HG03565 (cell line): ENCODE data around the gene ST6GALNAC3.

Source experiments
- ATAC-seq: cut with Tn5 transposase; IDR thresholded peaks from one replicate; pipeline ENCODE4 v1.9.1; 2021; ENCODE audit warnings: mild to moderate bottlenecking, moderate library complexity; ENCODE audit not compliant: unreplicated experiment

Gene ST6GALNAC3

DNA sequence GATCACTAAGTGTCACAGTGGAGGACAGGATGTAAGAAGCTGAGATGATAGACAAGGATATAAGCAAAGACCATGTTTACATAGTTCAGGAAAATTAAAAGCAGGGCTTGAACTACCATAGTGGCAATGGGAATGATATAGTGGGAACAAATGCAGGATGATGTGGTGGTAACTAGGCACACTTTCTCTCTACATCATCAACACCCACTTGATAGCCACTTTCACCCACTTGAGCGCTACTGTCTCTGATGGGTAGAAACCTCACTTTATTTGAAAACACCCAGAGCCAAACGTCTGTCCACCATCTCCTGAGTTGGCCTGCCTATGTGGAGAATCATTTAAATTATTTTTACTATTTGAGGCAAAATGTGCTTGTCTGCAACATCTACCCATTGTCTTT is 487.7 kb downstream of the ST6GALNAC3 start:
- no peak for ATAC-seq

GRCh38 chr1:76568573-76569238 is 494.2 kb downstream of the ST6GALNAC3 start:
- no peak for ATAC-seq

DNA sequence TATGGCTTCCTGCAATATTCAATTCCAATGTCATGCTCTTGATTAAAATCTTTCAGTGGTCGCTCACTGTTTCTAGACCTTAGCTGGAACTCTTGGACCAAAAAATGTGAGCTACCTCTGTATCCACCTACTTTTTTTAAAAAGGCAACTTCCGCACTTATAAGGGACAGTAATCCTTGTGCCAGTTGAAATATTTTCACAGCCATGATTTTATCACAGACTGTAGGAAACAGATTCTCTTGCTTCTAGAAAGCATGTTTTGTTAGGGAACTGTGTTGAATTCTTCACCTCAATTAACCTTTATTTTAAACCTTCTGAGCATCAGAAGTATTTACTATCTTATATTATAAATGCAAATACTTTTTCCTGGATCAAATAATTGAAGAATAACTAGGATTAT is 496.7 kb downstream of the ST6GALNAC3 start:
- no peak for ATAC-seq

- ATAC-seq: no peak
These were observed 497.7 kb downstream of the ST6GALNAC3 start for GRCh38 chr1:76572229-76572628.

DNA sequence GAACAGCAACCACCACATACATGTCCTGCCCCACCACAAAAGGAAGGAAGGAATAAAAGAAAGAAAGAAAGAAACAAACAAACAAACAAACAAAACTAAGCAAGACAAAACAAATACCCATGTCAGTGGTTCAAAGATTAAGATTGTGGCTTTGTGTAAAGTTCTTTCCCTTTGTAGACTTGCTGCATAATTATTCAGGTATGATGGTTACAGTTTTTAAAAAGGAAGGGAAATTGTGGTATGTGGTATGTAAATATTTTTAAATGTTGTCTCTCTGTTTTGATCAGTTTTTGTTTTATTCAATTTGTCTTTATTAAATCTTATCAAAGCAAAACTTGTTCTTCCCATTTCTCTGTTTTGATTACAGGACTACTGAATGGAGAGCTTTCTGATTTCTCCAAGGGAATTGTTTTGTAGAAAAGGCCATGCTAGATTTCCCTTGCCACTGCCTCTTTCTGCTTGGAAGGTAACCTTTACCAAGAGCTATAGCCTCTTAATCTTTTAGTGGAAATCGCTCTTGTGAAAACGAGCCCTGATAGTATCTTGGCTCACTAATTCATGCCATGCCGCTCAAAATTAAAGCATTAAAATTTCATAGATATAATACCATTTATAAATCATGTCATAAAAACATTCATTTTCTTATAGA is 502.5 kb downstream of the ST6GALNAC3 start:
- no peak for ATAC-seq

DNA sequence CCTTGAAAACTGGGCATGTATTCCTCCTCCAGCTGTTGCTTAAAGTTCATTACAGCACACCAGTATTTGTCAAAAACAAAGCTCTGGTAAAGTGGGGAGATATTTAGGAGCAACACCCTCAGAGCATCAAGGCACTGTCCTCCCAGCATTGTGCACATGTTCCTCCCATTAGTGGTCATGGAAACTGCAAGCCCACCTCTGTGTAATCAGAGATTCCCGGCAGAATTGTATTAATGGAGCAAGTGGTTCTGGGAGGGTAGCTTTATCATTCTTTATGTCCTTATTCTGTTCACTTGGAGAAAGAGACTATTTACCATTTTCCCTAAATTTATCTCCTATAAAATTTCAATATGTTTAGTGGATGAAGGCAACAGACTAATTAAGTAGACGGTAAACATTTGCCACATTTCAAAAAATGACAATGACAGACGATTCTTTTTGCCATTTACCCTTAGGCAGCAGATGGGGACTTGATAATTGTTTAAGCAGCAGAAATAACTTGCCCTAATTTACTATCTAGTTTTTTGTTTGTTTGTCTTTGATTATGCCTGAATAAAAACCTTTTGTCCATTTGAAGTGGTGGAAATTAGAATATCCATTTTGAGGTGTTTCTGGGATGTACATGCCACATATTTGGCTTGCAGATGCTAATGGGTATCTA is 503.1 kb downstream of the ST6GALNAC3 start:
- no peak for ATAC-seq

- no peak for ATAC-seq
These were observed 505.7 kb downstream of the ST6GALNAC3 start for GRCh38 chr1:76580206-76580605.

GRCh38 chr1:76581712-76582111 is 507.2 kb downstream of the ST6GALNAC3 start:
- no peak for ATAC-seq

DNA sequence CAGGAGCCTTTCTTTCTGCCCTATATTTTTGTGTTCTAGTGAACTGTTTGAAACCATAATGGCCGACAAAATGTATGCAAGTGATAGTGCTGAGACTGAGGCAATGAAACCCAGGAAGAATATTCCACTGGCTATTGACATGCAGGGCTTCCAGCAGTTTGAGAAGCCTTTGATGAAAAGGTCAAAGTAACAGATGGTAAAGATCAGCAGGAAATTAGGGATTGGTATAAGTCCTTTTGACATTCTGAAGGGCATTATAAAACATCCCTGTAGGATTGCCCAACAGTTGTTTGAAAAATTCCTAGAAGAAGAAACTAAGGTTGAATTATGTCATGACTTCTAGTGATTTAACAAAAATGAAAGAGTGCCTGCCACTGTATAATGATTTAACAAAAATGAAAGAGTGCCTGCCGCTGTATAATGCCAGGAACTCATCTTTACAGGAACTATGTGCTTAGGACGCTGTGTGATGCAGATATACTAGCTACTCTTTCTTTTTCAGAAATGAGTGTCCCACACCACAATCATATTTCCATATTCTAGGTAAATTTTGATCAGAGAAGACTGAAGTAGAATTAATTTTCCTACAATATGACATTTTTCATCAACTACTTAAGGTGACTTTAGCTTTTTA is 508.8 kb downstream of the ST6GALNAC3 start:
- no peak for ATAC-seq

DNA sequence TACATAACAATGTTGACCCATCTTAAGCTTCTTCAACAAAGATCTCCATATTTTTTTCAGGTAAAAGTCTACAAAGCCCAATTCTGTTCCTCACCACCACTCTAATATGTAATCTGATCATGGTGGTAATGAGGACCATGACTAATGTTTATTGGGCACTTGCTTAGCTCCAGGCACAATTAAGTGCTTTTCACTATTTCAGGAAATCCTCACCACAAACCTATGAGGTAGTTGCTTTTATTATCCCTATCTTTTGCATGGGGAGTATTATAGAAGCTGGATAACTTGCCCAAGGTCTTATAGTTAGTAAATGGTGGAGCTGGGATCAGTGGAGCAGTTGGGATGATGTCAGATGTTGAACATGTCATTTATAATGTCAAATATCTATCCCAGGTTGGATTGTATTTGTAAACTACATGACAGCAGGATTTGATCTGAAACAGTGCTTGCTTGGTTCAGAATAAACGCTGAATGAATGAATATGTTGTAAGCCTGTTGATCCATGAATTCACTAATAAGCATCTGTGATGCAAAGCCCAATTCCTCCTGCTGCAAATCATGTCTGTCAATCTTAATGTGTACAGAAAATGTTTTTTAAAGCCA is 509.4 kb downstream of the ST6GALNAC3 start:
- ATAC-seq: no peak

DNA sequence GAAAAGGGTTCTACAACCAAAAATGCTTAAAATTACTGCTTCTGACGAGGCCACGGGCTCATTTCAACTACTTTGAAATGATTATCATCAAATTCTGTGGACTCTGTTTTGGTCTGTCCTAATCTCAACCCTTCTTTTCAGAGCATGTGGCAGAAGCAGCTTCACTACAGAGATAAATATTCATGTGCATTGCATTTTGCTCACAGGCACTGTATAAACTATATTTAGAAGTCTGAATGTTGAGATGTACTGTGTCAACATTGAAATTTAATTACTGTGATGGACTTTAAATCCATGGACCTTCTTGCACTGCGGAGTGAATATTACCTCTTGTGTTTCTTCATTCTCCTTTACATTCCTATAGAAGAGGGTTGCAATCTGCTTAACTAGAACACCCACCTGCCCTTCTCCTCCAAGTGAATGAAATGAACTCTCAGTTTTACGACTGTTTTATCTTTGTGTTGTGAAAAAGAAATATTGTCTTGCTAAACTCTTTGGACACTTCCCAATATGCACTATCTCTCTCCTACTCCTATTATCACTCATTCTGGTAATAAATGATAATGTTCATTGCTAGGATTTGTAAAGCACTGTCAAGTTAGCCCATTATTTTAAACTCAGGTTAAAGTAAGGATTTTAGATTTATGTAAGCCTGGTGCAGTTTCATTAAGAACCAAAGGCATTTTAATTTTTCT is 511.6 kb downstream of the ST6GALNAC3 start:
- ATAC-seq: no peak

DNA sequence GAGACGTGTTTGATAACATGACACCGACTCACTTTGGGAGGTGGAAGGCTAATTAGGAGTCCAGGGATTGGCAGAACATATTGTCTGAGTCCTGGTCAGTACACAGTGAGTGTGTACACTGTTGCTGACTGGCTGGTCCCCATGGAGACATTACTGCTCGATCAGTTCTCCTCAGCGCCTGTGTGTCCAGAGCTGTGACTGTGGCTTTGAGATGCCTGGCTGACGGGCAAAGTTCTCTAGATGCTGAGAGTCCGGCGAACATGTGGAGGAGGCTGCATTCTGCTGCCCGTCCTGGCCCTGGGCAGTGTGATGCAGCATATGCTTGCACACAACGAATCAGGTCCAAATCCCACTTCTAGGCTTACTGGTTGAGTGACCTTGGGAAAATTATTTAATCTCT is 512.7 kb downstream of the ST6GALNAC3 start:
- no peak for ATAC-seq

- no peak for ATAC-seq
These were observed 516.9 kb downstream of the ST6GALNAC3 start for GRCh38 chr1:76591461-76591860.

- no peak for ATAC-seq
These were observed 517.4 kb downstream of the ST6GALNAC3 start for GRCh38 chr1:76591963-76592362.

- no peak for ATAC-seq
These were observed 518.6 kb downstream of the ST6GALNAC3 start for GRCh38 chr1:76593141-76593540.

DNA sequence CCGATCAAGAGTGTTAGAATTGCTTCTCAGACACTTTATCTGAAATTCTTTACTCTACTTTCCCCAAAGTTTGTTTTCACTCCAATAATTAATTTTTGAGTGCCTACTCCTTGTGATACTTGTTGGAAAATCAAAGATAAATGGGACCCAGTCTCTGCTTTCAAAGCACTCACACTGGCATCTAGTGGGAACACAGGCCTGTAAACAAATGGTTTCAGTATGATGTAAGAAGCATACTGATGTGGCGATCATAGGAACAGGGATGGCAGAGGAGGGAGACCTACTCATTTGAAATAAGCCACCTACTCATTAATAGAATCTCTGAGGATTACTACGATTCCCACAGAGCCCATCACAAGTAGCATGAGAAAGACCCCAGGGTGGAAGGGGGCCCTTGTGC is 519.1 kb downstream of the ST6GALNAC3 start:
- no peak for ATAC-seq

DNA sequence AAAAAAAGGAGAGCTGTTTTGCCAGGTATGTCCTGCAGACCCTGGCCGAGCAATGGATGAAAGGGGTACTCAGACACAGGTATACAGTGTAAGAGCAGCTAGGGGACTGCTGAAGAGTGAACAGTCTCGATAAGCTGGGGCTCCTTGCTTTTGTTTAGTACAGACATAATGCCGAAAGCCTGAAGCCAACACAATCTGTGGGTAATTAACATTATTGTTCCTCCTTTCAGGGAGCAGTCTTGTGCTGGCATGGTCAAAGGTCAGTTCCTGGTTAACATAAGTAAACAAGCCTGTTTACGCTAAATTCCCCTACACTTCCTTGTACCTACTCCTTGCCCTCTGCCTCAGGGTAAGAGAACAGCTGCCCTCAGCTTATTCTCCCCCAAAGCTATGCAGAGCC is 520.5 kb downstream of the ST6GALNAC3 start:
- ATAC-seq: no peak

DNA sequence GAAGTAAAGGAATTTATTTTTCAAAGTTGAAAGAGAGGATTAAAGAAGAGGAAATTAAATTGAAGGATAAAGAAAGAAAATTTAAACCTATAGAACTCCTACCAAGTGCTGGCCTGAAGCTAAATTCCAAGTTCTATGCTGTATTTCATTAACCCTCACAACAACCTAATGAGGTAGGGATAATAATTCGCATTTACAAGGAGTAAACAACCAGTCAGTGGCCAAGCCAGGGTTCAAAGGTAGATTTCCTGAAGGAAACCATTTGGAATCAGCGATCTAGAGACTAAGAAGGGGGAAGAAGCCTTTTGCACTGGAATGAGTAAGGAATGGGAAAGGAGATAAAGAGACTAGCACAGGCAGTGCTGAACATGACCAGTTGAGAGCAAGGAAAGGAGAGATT is 526.9 kb downstream of the ST6GALNAC3 start:
- no peak for ATAC-seq

- no peak for ATAC-seq
These were observed 533.2 kb downstream of the ST6GALNAC3 start for GRCh38 chr1:76607717-76608116.

DNA sequence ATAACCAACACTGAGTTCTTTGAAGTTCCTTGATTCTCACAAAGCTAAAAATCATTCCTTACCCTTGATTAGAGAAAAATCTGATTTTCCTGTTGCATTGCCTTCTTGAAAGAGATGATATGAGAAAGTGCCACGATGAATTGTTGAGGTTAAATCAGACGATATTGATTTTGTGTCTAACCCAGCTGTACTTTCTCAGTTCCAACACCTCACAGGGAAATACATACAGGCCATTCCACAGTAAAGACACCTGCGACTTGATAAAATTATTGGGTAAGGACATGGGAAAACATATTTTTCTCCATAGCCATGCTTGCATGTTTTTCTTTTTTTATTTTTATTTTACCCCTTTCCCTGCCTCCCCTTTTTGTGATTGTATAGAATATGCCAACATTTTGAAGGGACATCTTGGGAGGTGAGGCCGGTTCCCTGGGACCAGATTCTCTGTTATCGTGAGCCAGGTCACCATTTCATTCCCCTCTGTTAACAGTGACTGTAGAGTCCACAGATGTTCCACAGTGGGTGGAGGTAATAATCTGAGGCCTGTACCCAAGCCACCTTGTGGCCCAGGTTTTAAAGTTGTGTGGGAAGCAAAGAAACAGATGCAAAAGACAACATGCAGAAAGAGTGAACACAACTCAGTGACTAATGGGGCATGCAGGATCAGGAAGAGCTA is 537.4 kb downstream of the ST6GALNAC3 start:
- ATAC-seq: no peak
